ENCODE data around the gene SMIM12.

Gene SMIM12

DNA sequence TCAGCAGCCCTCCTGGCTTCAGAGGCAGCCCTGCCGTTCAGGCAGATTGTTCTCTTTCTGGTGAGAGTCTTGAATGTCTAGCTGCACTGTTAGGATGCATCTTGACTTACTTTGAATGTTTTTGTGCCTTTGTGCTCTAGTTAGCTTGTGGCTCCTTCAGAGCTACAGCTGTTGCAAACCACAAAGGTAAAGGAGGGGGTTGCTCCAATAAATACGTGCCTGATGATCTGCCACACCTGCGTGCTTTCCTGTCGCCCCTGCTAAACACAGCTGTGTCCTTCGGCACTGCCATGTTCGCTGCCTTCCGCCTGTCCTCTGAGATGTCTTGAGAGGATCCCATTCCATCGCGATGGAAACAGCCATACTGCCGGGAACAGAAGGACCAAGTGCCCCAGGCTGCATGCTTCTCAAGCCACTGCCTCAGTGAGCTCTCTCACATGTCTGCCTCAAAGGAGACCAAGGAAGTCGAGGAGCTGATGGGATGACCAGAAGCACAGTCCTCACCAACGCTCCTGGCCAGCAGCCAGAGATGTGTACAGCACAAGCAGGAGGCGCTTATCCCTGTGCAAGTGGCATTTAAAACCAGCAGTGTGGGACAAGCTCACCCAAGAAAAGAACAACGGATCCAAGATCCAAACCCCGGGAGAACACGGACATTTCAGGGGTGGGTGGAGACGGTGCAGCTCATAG is 12.0 kb upstream of the SMIM12 start:
- no peak for DNase-seq

DNA sequence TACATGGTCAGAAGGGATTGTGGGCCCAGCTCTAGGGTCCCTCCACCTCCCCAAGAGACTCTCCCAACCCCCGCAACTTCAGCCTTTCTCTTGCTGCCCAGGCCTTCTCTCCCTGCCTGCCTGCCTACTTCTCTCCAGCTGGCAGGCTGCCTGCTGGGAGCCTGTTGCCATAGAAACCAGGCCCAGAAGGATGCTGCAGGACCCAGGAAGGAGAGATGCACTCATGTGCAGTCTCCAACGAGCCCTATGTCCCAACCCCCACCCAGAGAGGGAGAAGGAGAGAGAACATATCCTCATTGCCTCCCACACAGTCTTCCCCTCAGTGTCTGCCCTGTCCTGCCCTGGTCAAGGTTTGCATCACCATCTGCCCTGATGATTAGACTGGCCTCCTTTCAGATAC is 10.8 kb upstream of the SMIM12 start:
- no peak for DNase-seq

- no peak for DNase-seq
Measured at GRCh38 chr1:34869760-34870159, 10.2 kb upstream of the SMIM12 start.

- no peak for DNase-seq
Measured at GRCh38 chr1:34868230-34869049, 8.9 kb upstream of the SMIM12 start.

DNA sequence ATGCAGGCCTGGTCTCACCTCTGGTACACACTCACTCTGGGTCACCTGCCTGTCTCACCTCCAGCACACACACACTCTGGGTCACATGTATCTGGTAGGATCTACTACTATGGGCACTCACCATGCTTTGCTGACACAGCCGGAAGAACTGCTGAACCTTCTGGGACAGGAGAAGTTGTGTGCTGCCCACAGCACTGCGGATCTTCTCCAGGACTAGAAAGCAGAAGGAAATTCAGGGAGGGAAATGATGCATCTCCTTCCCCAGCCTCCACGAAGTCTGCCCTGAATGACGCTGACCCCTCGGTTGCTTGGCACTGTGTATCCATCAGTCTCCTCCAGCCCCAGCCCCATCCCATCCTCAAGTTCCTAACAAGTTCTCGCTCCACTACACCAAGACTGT is 7.9 kb upstream of the SMIM12 start:
- DNase-seq = peak; percentile 76 to 84

- DNase-seq = no peak
Measured at GRCh38 chr1:34866762-34867109, 7.2 kb upstream of the SMIM12 start.

DNA sequence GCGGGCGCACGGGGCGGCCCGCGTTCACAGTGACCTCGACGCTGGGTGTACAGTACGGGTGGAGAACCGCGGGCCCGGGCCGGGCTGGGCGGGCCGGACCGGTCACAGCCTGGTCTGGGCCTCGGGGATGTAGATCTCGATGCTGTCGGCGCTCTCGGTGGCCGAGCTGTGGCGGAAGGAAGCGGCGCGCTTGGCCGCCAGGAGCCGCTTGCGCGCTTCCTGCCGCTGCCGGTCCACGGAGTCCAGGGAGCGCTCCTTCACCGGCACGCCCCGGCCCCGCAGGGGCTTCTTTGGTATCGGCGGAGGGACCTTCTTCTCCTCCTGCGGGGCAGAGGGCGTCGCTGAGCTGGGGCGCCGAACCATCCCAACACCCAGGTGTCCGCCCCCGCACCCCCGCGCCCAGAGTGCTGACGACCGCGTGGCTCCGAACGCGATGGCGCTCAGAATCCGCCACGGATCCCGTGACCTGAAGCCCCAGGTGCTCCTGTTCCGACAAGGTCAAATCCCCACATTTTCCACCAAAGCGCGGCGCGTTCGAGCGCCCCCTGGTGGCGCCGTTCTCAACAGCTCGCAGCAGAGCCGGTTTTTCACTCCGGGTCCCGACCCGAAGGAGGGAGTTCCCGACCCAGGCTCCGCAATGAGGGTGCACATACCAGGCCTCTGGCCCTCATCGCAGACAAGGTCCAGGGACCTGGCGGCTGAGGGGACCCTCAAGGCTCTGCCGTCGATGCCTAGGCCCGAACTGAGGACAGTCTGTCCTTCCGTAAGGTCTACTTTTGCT is 6.6 kb upstream of the SMIM12 start:
- DNase-seq = peak; percentile 66 to 76

DNA sequence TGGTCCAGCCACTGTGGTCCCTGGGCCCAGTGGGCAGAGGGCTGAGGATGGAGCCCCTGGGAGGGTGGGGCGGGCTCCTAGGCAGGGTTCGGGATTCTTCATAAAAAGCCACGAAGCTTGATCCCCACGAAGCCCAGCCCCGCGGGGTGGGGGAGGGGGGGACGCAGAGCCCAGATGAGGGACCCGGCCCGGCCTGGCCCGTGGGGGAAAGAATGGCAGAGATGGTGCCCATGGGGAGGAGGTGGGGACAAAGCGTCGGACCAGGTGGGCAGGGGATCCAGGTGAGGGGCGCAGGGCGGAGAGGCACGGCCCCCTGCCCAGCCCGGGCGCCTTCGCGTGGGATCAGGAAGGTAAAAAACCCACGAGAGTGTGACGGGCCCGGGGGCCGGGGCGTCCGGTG is 6.0 kb upstream of the SMIM12 start:
- DNase-seq = no peak

DNA sequence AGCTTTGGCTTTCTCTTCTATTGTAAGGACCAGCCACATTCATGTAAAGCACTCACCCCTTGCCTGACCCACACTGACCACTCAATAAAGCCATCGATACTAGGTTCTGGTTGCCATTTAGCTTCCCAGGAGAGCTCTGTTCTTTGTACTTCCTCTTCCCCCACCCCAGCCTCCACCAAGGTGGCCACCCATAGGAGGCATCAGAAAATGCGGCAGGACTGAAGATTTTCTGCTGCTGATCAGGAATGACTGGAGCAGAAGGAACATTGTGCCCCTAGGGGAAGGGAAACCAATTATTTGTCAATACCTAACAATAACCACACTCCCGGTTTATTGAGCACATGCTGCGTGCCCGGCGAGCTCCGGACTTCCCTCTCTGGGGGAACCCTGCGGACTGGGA is 5.2 kb upstream of the SMIM12 start:
- peak in 1 of 2 experiments; percentile 9 for DNase-seq

DNA sequence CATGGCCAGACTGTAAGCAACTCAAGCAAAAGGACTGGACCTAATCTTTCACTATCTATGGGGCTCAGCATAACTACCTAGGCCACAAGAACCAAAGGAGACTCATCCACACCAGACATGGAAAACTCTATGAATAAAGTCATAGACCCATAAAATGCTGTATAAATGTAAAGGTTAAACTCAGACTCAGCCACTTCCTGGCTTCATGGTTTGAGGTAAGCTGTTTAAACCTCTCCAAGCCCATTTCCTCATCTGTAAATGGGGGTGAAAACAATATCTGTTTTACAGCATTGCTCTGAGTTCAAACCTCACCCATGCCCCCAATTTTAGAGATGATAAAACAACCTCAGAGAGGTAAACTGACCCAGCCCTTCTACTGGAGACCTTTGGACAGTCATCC is 4.0 kb upstream of the SMIM12 start:
- DNase-seq = no peak

GRCh38 chr1:34858901-34859445 is 576 bp downstream of the SMIM12 start:
- peak; percentile 26 to 29 for DNase-seq

GRCh38 chr1:34856697-34857096 is 2.9 kb downstream of the SMIM12 start:
- DNase-seq = no peak

- DNase-seq = peak; percentile 96 to 97
Measured at GRCh38 chr1:34852677-34853217, 6.8 kb downstream of the SMIM12 start.

- no peak for DNase-seq
Measured at GRCh38 chr1:34851431-34852105, 8.0 kb downstream of the SMIM12 start.

DNA sequence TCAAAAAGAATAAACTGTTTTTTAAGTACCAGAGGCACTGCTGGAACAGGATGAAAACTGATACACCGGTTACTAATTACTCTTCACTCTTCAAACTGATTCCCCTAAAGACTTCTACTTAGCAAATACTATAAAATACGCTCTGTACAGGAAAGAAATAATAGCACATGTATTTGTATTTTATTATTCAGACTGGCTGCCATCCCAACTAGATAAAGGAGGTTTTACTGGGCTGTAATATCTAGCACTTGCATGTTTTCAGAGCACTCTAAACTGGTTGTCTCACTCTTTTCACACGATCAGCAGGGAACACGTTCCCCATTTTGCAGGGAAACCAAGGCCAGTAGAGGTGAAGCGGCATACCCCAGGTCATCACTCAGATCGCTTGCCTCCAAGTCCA is 9.2 kb downstream of the SMIM12 start:
- no peak for DNase-seq

DNA sequence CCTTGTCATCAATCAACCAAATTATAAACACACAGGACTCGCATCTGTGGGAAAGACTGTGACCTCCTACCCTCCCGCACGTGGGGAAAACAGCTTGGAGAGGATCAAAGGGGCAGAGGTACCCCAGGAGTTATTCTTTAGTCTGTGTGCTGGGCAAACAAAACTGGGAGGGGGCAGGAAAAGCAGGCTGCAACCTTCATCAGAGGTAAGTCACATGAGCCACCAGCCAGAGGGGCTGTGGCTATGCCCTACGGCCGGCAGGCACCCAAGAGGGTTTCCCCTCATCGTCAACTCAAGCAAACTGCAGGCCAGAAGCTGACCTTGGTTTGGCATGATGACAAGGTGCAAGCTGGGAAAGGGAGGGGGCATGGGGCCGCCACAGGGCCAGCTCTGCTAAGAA is 12.5 kb downstream of the SMIM12 start:
- no peak for DNase-seq

DNA sequence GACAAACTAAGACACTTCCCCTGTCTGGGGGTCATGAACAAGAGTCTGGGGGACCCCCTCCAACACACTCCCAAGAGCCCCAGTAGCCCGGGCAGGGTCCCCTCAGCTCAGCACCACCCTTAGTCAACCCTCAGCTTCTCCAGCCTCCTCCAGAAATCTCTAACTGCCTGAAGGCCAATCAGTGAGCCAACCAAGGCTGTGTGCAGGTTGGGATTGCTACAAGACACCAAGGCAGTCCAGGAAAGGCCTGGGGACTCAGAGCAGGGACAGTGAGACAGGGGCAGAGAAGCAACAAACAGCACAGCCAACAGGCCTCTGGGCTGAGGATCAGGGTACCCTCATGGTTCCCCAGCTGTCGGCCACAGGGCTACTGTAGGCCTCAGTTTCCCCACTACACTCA is 13.3 kb downstream of the SMIM12 start:
- no peak for DNase-seq

- DNase-seq = no peak
Measured at GRCh38 chr1:34845131-34845901, 14.2 kb downstream of the SMIM12 start.

GRCh38 chr1:34844252-34844634 is 15.3 kb downstream of the SMIM12 start:
- DNase-seq = no peak

DNA sequence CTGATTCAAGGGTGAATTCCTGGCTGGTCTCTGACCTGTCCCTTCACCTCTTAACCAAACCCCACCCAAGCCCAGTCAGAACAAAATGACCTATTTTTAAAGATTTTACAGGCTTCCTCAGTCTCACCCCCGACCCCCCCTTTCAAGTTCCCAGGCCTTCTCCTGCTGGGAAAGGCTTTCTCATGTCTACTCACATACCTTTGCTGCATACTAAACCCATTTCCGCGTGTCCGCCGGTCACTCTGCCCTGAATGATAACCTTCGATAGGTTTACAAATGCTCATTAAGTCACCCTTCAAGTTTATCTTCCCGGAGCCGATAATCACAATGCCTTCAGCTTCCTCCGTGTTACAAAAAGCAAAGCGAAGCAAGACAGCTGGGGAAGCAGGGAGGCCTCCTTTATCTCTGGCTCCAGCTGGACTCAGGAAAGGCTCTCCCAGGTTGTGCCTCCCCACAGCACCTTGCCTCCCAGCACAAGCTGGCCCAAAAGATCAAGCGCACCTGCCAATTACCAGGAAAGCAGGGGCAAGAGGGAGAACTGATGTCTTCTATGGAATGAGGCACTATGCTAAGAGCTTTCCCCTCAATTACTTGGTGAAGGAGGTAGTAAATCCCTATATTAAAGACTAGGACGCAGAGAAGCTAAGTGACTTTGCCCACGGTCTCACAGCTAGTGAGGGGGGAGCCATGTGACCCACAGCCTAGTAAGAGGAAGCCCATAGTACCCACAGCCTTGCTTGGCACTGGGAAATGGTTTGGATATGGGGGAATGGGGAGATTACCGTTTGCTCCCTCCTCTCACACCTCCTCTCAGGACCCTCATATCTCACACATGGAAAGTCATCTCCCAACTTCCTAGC is 15.9 kb downstream of the SMIM12 start:
- no peak for DNase-seq

- no peak for DNase-seq
Measured at GRCh38 chr1:34842952-34843371, 16.6 kb downstream of the SMIM12 start.
